HepG2 (cell line): ENCODE data around the gene ATRAID. TPM values are rescaled to one million over a fixed set of nuclear protein-coding genes. Genes with fewer than 3 reads are reported as not detected.

Source experiments
- AHR ChIP-seq: IDR thresholded peaks from 2 replicates; pipeline ENCODE4 v1.6.1; 2018; ENCODE audit warnings: missing genetic modification reagents, missing compliant biosample characterization
- BHLHE40 ChIP-seq: IDR thresholded peaks from 2 replicates; pipeline ENCODE4 v1.6.1; 2011; ENCODE audit warnings: low read length, improper control_type of control experiment
- CAMTA2 ChIP-seq: sonication (generic); formaldehyde crosslinking; IDR thresholded peaks from 2 replicates; pipeline ENCODE4 v1.4.0; 2020; ENCODE audit warnings: mild to moderate bottlenecking, missing genetic modification reagents, borderline replicate concordance
- CREM ChIP-seq, 2 experiments: sonication (generic) in 1 of 2; formaldehyde crosslinking in 1 of 2; IDR thresholded peaks; 2 replicates each; pipeline versions ENCODE4 v1.4.0 to v1.6.1; 2016 to 2020; ENCODE audit warnings: antibody characterized with exemption in 1 of 2, mild to moderate bottlenecking in 1 of 2, missing genetic modification reagents in 1 of 2
- FLYWCH1 ChIP-seq: sonication (generic); formaldehyde crosslinking; IDR thresholded peaks from 2 replicates; pipeline ENCODE4 v1.8.1; 2023; ENCODE audit warnings: mild to moderate bottlenecking, missing genetic modification reagents
- GATAD2A ChIP-seq: IDR thresholded peaks from 2 replicates; pipeline ENCODE4 v1.6.1; 2016
- HDAC6 ChIP-seq: fragments of 200-600 bp; sonication (generic); IDR thresholded peaks from 2 replicates; pipeline ENCODE4 v1.7.0; 2017; ENCODE audit warnings: mild to moderate bottlenecking, antibody characterized with exemption, low read length, low read depth
- HMG20A ChIP-seq: IDR thresholded peaks from 2 replicates; pipeline ENCODE4 v1.6.1; 2016; ENCODE audit warnings: borderline replicate concordance
- KDM2A ChIP-seq: sonication (generic); formaldehyde crosslinking; IDR thresholded peaks from 2 replicates; pipeline ENCODE4 v1.4.0; 2020; ENCODE audit warnings: low read depth, missing genetic modification reagents, borderline replicate concordance
- MAFF ChIP-seq: IDR thresholded peaks from 2 replicates; pipeline ENCODE4 v1.6.1; 2011; ENCODE audit warnings: low read depth, low read length, improper control_type of control experiment
- MZF1 ChIP-seq: sonication (generic); formaldehyde crosslinking; IDR thresholded peaks from 2 replicates; pipeline ENCODE4 v1.8.1; 2023; ENCODE audit warnings: mild to moderate bottlenecking, missing genetic modification reagents, borderline replicate concordance
- NFE2 ChIP-seq: sonication (generic); formaldehyde crosslinking; IDR thresholded peaks from 2 replicates; pipeline ENCODE4 v1.4.0; 2020; ENCODE audit warnings: missing genetic modification reagents
- NR2F1 ChIP-seq, 2 experiments: fragments of 450-650 bp in 1 of 2; formaldehyde crosslinking in 1 of 2; IDR thresholded peaks; 2 replicates each; pipeline versions ENCODE4 v1.5.0 to v1.6.1; 2016 to 2020; ENCODE audit warnings: mild to moderate bottlenecking in 1 of 2, missing compliant biosample characterization in 1 of 2, missing genetic modification reagents in 1 of 2, moderate library complexity in 1 of 2
- POLR2G ChIP-seq: fragments of 200-400 bp; formaldehyde crosslinking; IDR thresholded peaks from 2 replicates; pipeline ENCODE4 v1.6.1; 2018; ENCODE audit warnings: mild to moderate bottlenecking, low read depth, low read length, moderate library complexity
- RNF2 ChIP-seq: fragments of 450-650 bp; conservative IDR thresholded peaks from 2 replicates; pipeline ENCODE4 v1.6.1; 2016; ENCODE audit warnings: low read depth
- SMAD3 ChIP-seq: sonication (generic); formaldehyde crosslinking; IDR thresholded peaks from 2 replicates; pipeline ENCODE4 v1.4.0; 2020; ENCODE audit warnings: missing genetic modification reagents
- SRSF1 ChIP-seq: fragments of 200-400 bp; formaldehyde crosslinking; optimal IDR thresholded peaks from 2 replicates; pipeline ENCODE3; 2017; ENCODE audit warnings: mild to moderate bottlenecking, low read depth, low read length, moderate library complexity
- ZNF180 ChIP-seq: sonication (generic); formaldehyde crosslinking; IDR thresholded peaks from 2 replicates; pipeline ENCODE4 v1.4.0; 2020; ENCODE audit warnings: low read depth, missing genetic modification reagents, borderline replicate concordance
- ZNF44 ChIP-seq: sonication (generic); formaldehyde crosslinking; IDR thresholded peaks from 2 replicates; pipeline ENCODE4 v1.5.1; 2020; ENCODE audit warnings: mild to moderate bottlenecking, missing genetic modification reagents
- ZNF569 ChIP-seq: sonication (generic); formaldehyde crosslinking; IDR thresholded peaks from 2 replicates; pipeline ENCODE4 v1.5.0; 2020; ENCODE audit warnings: mild to moderate bottlenecking, missing genetic modification reagents, moderate library complexity, borderline replicate concordance
- ZNF616 ChIP-seq: sonication (generic); formaldehyde crosslinking; IDR thresholded peaks from 2 replicates; pipeline ENCODE4 v1.5.0; 2020; ENCODE audit warnings: low read depth, mild to moderate bottlenecking, missing genetic modification reagents
- ZNF747 ChIP-seq: sonication (generic); formaldehyde crosslinking; IDR thresholded peaks from 2 replicates; pipeline ENCODE4 v1.8.1; 2023; ENCODE audit warnings: missing genetic modification reagents, mild to moderate bottlenecking, borderline replicate concordance
- polyA plus RNA-seq, 8 experiments: library from polyadenylated mRNA; depleted of rRNA in 3 of 8; stranded (reverse) in 7 of 8; unstranded in 1 of 8; fragments of >200 nt; fragmentation: Illumina TruSeq in 4 of 8; extraction: Trizol in 4 of 8; gene quantifications; 2 replicates each; pipeline versions ENCODE4 v1.2.1 to v1.2.3, GENCODE V29; 2011 to 2016; ENCODE audit warnings: low read depth in 4 of 8, missing spikeins in 1 of 8, mixed read lengths in 1 of 8; ENCODE audit not compliant: insufficient read depth in 1 of 8
- total RNA-seq, 5 experiments: library from RNA; depleted of rRNA; stranded (reverse); fragments of >200 nt; fragmentation: Illumina TruSeq; extraction: Trizol; gene quantifications; 2 replicates each; pipeline ENCODE4 v1.2.3, GENCODE V29; 2016; ENCODE audit warnings: low read depth in 1 of 5
- TF ChIP-seq, protein P1 (sequence below), 2 experiments: IDR thresholded peaks; 2 replicates each; pipeline ENCODE4 v1.6.1; 2011 to 2012; ENCODE audit warnings: low read length in 2 of 2, borderline replicate concordance in 1 of 2, low read depth in 1 of 2, mild to moderate bottlenecking in 1 of 2, moderate library complexity in 1 of 2
- TF ChIP-seq, protein P2 (sequence below): IDR thresholded peaks from 2 replicates; pipeline ENCODE4 v1.6.1; 2016; ENCODE audit warnings: mild to moderate bottlenecking, missing biosample characterization, missing genetic modification reagents
- TF ChIP-seq, protein P3 (sequence below): IDR thresholded peaks from 2 replicates; pipeline ENCODE4 v1.6.1; 2018; ENCODE audit warnings: missing genetic modification reagents, mild to moderate bottlenecking, missing compliant biosample characterization
- TF ChIP-seq, protein P4 (sequence below): sonication (generic); formaldehyde crosslinking; IDR thresholded peaks from 2 replicates; pipeline ENCODE4 v1.8.1; 2023; ENCODE audit warnings: mild to moderate bottlenecking, missing genetic modification reagents

The ATRAID gene
- total and polyA plus RNA-seq, 2 of the 13 experiments (the other 11 are each of a cell fraction or from before 2014, with no cell fraction given) = 207 to 382 TPM

DNA sequence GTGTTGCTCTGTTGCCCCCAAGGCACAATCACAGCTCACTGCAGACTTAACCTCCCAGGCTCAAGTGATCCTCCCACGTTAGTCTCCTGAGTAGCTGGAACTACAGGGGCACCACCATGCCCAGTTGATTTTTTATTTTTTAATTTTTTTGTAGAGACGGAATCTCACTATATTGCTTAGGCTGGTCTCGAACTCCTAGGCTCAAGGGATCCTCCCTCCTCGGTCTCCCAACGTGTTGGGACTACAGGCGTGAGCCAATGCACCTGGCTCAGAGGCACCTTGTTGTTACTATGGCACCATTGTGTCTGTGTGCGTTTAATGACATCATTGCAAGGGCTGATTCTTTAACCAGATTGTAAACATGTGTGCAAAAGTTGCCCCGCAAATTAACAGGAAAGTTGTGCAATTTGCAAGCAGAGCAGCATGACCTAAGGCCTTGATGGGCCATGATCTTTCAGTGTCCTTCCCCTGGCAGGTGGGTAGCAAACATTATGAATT, 40.4 kb upstream of the ATRAID start (continued):
- TF ChIP-seq, protein P1, sequence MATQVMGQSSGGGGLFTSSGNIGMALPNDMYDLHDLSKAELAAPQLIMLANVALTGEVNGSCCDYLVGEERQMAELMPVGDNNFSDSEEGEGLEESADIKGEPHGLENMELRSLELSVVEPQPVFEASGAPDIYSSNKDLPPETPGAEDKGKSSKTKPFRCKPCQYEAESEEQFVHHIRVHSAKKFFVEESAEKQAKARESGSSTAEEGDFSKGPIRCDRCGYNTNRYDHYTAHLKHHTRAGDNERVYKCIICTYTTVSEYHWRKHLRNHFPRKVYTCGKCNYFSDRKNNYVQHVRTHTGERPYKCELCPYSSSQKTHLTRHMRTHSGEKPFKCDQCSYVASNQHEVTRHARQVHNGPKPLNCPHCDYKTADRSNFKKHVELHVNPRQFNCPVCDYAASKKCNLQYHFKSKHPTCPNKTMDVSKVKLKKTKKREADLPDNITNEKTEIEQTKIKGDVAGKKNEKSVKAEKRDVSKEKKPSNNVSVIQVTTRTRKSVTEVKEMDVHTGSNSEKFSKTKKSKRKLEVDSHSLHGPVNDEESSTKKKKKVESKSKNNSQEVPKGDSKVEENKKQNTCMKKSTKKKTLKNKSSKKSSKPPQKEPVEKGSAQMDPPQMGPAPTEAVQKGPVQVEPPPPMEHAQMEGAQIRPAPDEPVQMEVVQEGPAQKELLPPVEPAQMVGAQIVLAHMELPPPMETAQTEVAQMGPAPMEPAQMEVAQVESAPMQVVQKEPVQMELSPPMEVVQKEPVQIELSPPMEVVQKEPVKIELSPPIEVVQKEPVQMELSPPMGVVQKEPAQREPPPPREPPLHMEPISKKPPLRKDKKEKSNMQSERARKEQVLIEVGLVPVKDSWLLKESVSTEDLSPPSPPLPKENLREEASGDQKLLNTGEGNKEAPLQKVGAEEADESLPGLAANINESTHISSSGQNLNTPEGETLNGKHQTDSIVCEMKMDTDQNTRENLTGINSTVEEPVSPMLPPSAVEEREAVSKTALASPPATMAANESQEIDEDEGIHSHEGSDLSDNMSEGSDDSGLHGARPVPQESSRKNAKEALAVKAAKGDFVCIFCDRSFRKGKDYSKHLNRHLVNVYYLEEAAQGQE (IDR thresholded peaks at IDR 0.05; ENCODE audit: borderline replicate concordance in 1 of 2, low read depth in 1 of 2, low read length in 2 of 2) = no peak
- peak; percentile 100 for TF ChIP-seq GATAD2A (CRISPR knock-in tag)
- no peak for TF ChIP-seq NFE2
- no peak for TF ChIP-seq SRSF1
- no peak; the same call in 1 of the 2 replicates for TF ChIP-seq AHR (CRISPR knock-in tag)
- TF ChIP-seq, protein P2, sequence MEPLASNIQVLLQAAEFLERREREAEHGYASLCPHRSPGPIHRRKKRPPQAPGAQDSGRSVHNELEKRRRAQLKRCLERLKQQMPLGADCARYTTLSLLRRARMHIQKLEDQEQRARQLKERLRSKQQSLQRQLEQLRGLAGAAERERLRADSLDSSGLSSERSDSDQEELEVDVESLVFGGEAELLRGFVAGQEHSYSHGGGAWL (CRISPR knock-in tag) = no peak
- TF ChIP-seq ZNF747 = no peak
- TF ChIP-seq KDM2A (CRISPR knock-in tag) = peak; percentile 71; the same call in 1 of the 2 replicates
- peak; percentile 97 for TF ChIP-seq HMG20A (CRISPR knock-in tag)
- TF ChIP-seq POLR2G = no peak
- TF ChIP-seq MZF1 (CRISPR knock-in tag) = no peak
- TF ChIP-seq MAFF = 0 out of 2 replicates have a peak, but pooled peaks have one; percentile 16
- peak; percentile 81 for TF ChIP-seq CREM (IDR thresholded peaks at IDR 0.05)
- no peak for TF ChIP-seq CREM (CRISPR knock-in tag; IDR thresholded peaks at IDR 0.05)
- TF ChIP-seq, protein P3, sequence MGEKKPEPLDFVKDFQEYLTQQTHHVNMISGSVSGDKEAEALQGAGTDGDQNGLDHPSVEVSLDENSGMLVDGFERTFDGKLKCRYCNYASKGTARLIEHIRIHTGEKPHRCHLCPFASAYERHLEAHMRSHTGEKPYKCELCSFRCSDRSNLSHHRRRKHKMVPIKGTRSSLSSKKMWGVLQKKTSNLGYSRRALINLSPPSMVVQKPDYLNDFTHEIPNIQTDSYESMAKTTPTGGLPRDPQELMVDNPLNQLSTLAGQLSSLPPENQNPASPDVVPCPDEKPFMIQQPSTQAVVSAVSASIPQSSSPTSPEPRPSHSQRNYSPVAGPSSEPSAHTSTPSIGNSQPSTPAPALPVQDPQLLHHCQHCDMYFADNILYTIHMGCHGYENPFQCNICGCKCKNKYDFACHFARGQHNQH = peak; percentile 99
- TF ChIP-seq HDAC6 = no peak
- no peak for TF ChIP-seq CAMTA2 (CRISPR knock-in tag)
- TF ChIP-seq NR2F1 (CRISPR knock-in tag; IDR thresholded peaks at IDR 0.05) = peak; percentile 79 to 85
- TF ChIP-seq, protein P4, sequence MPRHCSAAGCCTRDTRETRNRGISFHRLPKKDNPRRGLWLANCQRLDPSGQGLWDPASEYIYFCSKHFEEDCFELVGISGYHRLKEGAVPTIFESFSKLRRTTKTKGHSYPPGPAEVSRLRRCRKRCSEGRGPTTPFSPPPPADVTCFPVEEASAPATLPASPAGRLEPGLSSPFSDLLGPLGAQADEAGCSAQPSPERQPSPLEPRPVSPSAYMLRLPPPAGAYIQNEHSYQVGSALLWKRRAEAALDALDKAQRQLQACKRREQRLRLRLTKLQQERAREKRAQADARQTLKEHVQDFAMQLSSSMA = no peak
- TF ChIP-seq ZNF180 (CRISPR knock-in tag) = no peak
- TF ChIP-seq ZNF44 = no peak
- TF ChIP-seq ZNF616 = no peak
- TF ChIP-seq BHLHE40 = 0 out of 2 replicates have a peak, but pooled peaks have one; percentile 34
- peak; percentile 98 for TF ChIP-seq SMAD3 (CRISPR knock-in tag)
- no peak for TF ChIP-seq ZNF569 (CRISPR knock-in tag)
- TF ChIP-seq RNF2 = peak; percentile 47; the same call in 1 of the 2 replicates
- no peak for TF ChIP-seq FLYWCH1 (CRISPR knock-in tag)
